H9 (cell line): ENCODE measurements around the gene TPH1. TPM values are rescaled to one million over a fixed set of nuclear protein-coding genes. Genes with fewer than 3 reads are reported as not detected.

Experiments used
- DNase-seq: peaks from one replicate; pipeline ENCODE4 v3.0.0-alpha.2; 2017
- H2AFZ ChIP-seq: one replicate; pipeline ENCODE4 v1.6.1; 2013; ENCODE audit warnings: mild to moderate bottlenecking, low read length, control low read depth, moderate library complexity
- H2AK5ac ChIP-seq: 2 replicates; pipeline ENCODE4 v1.6.1; 2013; ENCODE audit warnings: low read length, control low read depth, mixed read lengths; ENCODE audit not compliant: insufficient read length
- H2BK120ac ChIP-seq: one replicate; pipeline ENCODE4 v1.6.1; 2013; ENCODE audit warnings: low read depth, mild to moderate bottlenecking, low read length, control low read depth, inconsistent platforms; ENCODE audit not compliant: poor library complexity, severe bottlenecking
- H2BK12ac ChIP-seq: 2 replicates; pipeline ENCODE4 v1.6.1; 2013; ENCODE audit warnings: low read length, control low read depth, mixed read lengths, low read depth; ENCODE audit not compliant: insufficient read length
- H2BK15ac ChIP-seq: 2 replicates; pipeline ENCODE4 v1.6.1; 2013; ENCODE audit warnings: low read depth, low read length, control low read depth
- H2BK20ac ChIP-seq: one replicate; pipeline ENCODE4 v1.6.1; 2013; ENCODE audit warnings: low read depth, mild to moderate bottlenecking, low read length, control low read depth, inconsistent platforms; ENCODE audit not compliant: poor library complexity, severe bottlenecking
- H2BK5ac ChIP-seq: 2 replicates; pipeline ENCODE4 v1.6.1; 2013; ENCODE audit warnings: low read length, control low read depth, mixed read lengths; ENCODE audit not compliant: insufficient read length
- H3K14ac ChIP-seq: 2 replicates; pipeline ENCODE4 v1.6.1; 2013; ENCODE audit warnings: low read length, control low read depth; ENCODE audit not compliant: insufficient read depth
- H3K18ac ChIP-seq: 2 replicates; pipeline ENCODE4 v1.6.1; 2013; ENCODE audit warnings: low read depth, mild to moderate bottlenecking, mixed read lengths, low read length, control low read depth; ENCODE audit not compliant: insufficient read length
- H3K23ac ChIP-seq: 2 replicates; pipeline ENCODE4 v1.6.1; 2013; ENCODE audit warnings: low read length, control low read depth, mixed read lengths, low read depth; ENCODE audit not compliant: insufficient read length
- H3K23me2 ChIP-seq: 2 replicates; pipeline ENCODE4 v1.6.1; 2013; ENCODE audit warnings: low read depth, mild to moderate bottlenecking, mixed read lengths, low read length, control low read depth; ENCODE audit not compliant: insufficient read length, poor library complexity, severe bottlenecking
- H3K27ac ChIP-seq: 2 replicates; pipeline ENCODE4 v1.5.1; 2013; ENCODE audit warnings: low read length, control low read depth, mixed read lengths, low read depth; ENCODE audit not compliant: insufficient read length
- H3K27me3 ChIP-seq: 2 replicates; pipeline ENCODE4 v1.6.1; 2013; ENCODE audit warnings: low read length, control low read depth, inconsistent platforms; ENCODE audit not compliant: insufficient read depth
- H3K4ac ChIP-seq: 2 replicates; pipeline ENCODE4 v1.6.1; 2013; ENCODE audit warnings: low read depth, mild to moderate bottlenecking, control low read depth, inconsistent platforms, low read length, moderate library complexity
- H3K4me1 ChIP-seq: 2 replicates; pipeline ENCODE4 v1.6.1; 2013; ENCODE audit warnings: low read length, control low read depth, inconsistent platforms; ENCODE audit not compliant: insufficient read depth
- H3K4me2 ChIP-seq: 2 replicates; pipeline ENCODE4 v1.6.1; 2013; ENCODE audit warnings: low read length, control low read depth, mixed read lengths; ENCODE audit not compliant: insufficient read length, insufficient read depth
- H3K56ac ChIP-seq: 2 replicates; pipeline ENCODE4 v1.6.1; 2013; ENCODE audit warnings: low read depth, mild to moderate bottlenecking, mixed read lengths, low read length, control low read depth; ENCODE audit not compliant: insufficient read length
- H3K79me1 ChIP-seq: 2 replicates; pipeline ENCODE4 v1.6.1; 2013; ENCODE audit warnings: low read depth, mild to moderate bottlenecking, moderate library complexity, low read length, control low read depth, inconsistent platforms; ENCODE audit not compliant: insufficient read depth, poor library complexity, severe bottlenecking
- H3K79me2 ChIP-seq: 2 replicates; pipeline ENCODE4 v1.6.1; 2013; ENCODE audit warnings: low read length, control low read depth, inconsistent platforms; ENCODE audit not compliant: insufficient read depth
- H3K9ac ChIP-seq: 2 replicates; pipeline ENCODE4 v1.6.1; 2013; ENCODE audit warnings: low read length, control low read depth, mixed read lengths; ENCODE audit not compliant: insufficient read length; ENCODE audit errors: extremely low read depth
- H3K9me3 ChIP-seq: one replicate; pipeline ENCODE4 v1.6.1; 2013; ENCODE audit warnings: low read depth, low read length, inconsistent platforms; ENCODE audit not compliant: control insufficient read depth
- H3T11ph ChIP-seq: one replicate; pipeline ENCODE4 v1.6.1; 2013; ENCODE audit warnings: mild to moderate bottlenecking, low read length, control low read depth, inconsistent platforms
- H4K20me1 ChIP-seq: one replicate; pipeline ENCODE4 v1.6.1; 2013; ENCODE audit not compliant: control insufficient read depth, insufficient read length, insufficient read depth
- H4K5ac ChIP-seq: 2 replicates; pipeline ENCODE4 v1.6.1; 2013; ENCODE audit warnings: low read depth, mild to moderate bottlenecking, mixed read lengths, low read length, control low read depth; ENCODE audit not compliant: insufficient read length
- H4K8ac ChIP-seq: replicated peaks from 2 replicates; pipeline ENCODE4 v1.6.1; 2013; ENCODE audit warnings: low read length, control low read depth, mixed read lengths, low read depth; ENCODE audit not compliant: insufficient read length
- H4K91ac ChIP-seq: 2 replicates; pipeline ENCODE4 v1.6.1; 2013; ENCODE audit warnings: low read depth, mild to moderate bottlenecking, moderate library complexity, mixed read lengths, low read length, control low read depth; ENCODE audit not compliant: insufficient read length
- H3K27ac Mint-ChIP-seq, 3 experiments: 2 replicates in 2 of 3; 3 replicates in 1 of 3; pipeline ENCODE4 v1.8.0; 2020 to 2021; ENCODE audit warnings: mixed read lengths in 3 of 3, mild to moderate bottlenecking in 1 of 3, moderate library complexity in 1 of 3
- H3K27me3 Mint-ChIP-seq: 2 replicates; pipeline ENCODE4 v1.8.0; 2021; ENCODE audit warnings: low read depth, mild to moderate bottlenecking, moderate library complexity, mixed read lengths
- H3K36me3 Mint-ChIP-seq, 3 experiments: 2 replicates in 2 of 3; 3 replicates in 1 of 3; pipeline ENCODE4 v1.8.0; 2020 to 2021; ENCODE audit warnings: low read depth in 3 of 3, mixed read lengths in 3 of 3; ENCODE audit not compliant: insufficient read depth in 1 of 3
- H3K4me1 Mint-ChIP-seq, 2 experiments: 2 replicates each; pipeline ENCODE4 v1.8.0; 2020; ENCODE audit warnings: mixed read lengths in 2 of 2
- H3K4me3 Mint-ChIP-seq, 2 experiments: 2 replicates in 1 of 2; 3 replicates in 1 of 2; pipeline ENCODE4 v1.8.0; 2020 to 2021; ENCODE audit warnings: mild to moderate bottlenecking in 2 of 2, mixed read lengths in 2 of 2, moderate library complexity in 1 of 2
- H3K9me3 Mint-ChIP-seq, 2 experiments: 2 replicates in 1 of 2; 3 replicates in 1 of 2; pipeline ENCODE4 v1.8.0; 2020; ENCODE audit warnings: mild to moderate bottlenecking in 2 of 2, mixed read lengths in 2 of 2, moderate library complexity in 1 of 2
- CTCF ChIP-seq: fragments of 200-600 bp; sonication (generic); conservative IDR thresholded peaks from 3 replicates; pipeline ENCODE4 v1.8.0; 2021; ENCODE audit warnings: antibody characterized with exemption, mild to moderate bottlenecking
- WGBS: extraction: QIAGEN DNeasy Blood & Tissue Kit; methylation state at CpG from one replicate; pipeline ENCODE4 v1.1.7; 2013; ENCODE audit warnings: missing lambda C conversion rate, low lambda C conversion rate, mixed read lengths; ENCODE audit not compliant: insufficient read length; ENCODE audit errors: extremely low coverage; 5-methylcytosine and 5-hydroxymethylcytosine counted together
- total RNA-seq: library from RNA; stranded (reverse); gene quantifications from 2 replicates; pipeline ENCODE4 v1.2.1, GENCODE V29; 2021

Gene TPH1
- total RNA-seq, 1 experiment from 2014 or later: 0.17 TPM

GRCh38 chr11:18054511-18055103, 8.5 kb upstream of the TPH1 start:
- Histone ChIP-seq H4K8ac (no peak overlapping the region), H2BK15ac (no peak overlapping the region), H3K9me3 (no peaks in the 10 kb centered on the region), H2AFZ (no peak overlapping the region), H2BK20ac (no peak overlapping the region), H3T11ph (no peak overlapping the region), H3K27ac (no peak overlapping the region), H4K20me1 (no peaks in the 10 kb centered on the region), H2BK120ac (no peak overlapping the region), H3K18ac (no peak overlapping the region), H3K4me1 (no peaks in the 10 kb centered on the region), H4K5ac (no peak overlapping the region), H3K79me2 (no peaks in the 10 kb centered on the region), H3K4me2 (no peak overlapping the region), H2BK12ac (no peak overlapping the region), H4K91ac (no peak overlapping the region), H3K23me2 (no peaks in the 10 kb centered on the region), H3K23ac (no peak overlapping the region), H3K79me1 (no peaks in the 10 kb centered on the region), H3K56ac (no peak overlapping the region), H2AK5ac (no peak overlapping the region), H3K4ac (no peak overlapping the region), H2BK5ac (no peak overlapping the region), H3K14ac (no peak overlapping the region), H3K27me3 (no peaks in the 10 kb centered on the region), H3K9ac (no peak overlapping the region)
- H3K36me3 Mint-ChIP-seq: no peaks in the 10 kb centered on the region
- no peaks in the 10 kb centered on the region for H3K9me3 Mint-ChIP-seq
- WGBS: 100% methylated on average over 1 of the region's 10 CpGs
- peaks cover 4% of the 10 kb centered on the region; the same call in 1 of the 2 replicates for H3K27me3 Mint-ChIP-seq
- H3K27ac Mint-ChIP-seq: no peak overlapping the region
- no peak for DNase-seq
- H3K4me1 Mint-ChIP-seq: no peaks in the 10 kb centered on the region
- H3K4me3 Mint-ChIP-seq: no peak overlapping the region
- TF ChIP-seq CTCF: no peak
